Peyer's patch (tissue), 4 donors: ENCODE results near the gene ITGB2. TPM values are rescaled to one million over a fixed set of nuclear protein-coding genes. Genes with fewer than 3 reads are reported as not detected.

ENCODE experiments used
- DNase-seq, 3 donors: peaks; one replicate each; pipeline ENCODE4 v3.0.0-alpha.2; 2017 to 2019
- H3K27ac ChIP-seq, 4 donors: fragments of 200-600 bp; sonication (generic); one replicate each; pipeline ENCODE4 v1.5.1; 2016 to 2019
- H3K27me3 ChIP-seq, 2 donors: fragments of 200-600 bp; sonication (generic); one replicate each; pipeline ENCODE4 v1.5.1; 2019
- H3K36me3 ChIP-seq, 3 donors: fragments of 200-600 bp; sonication (generic); one replicate each; pipeline ENCODE4 v1.5.1; 2016 to 2019
- H3K4me1 ChIP-seq, 4 donors: fragments of 200-600 bp; sonication (generic); one replicate each; pipeline ENCODE4 v1.5.1; 2016 to 2019
- H3K4me3 ChIP-seq, 4 donors: fragments of 200-600 bp; sonication (generic); 1 replicate in 3 of 4; 2 replicates in 1 of 4; pipeline ENCODE4 v1.5.1; 2016 to 2019; ENCODE audit warnings: mild to moderate bottlenecking in 1 of 4
- H3K9me3 ChIP-seq, 4 donors: fragments of 200-600 bp; sonication (generic); one replicate each; pipeline ENCODE4 v1.5.1; 2016 to 2019; ENCODE audit warnings: mild to moderate bottlenecking in 1 of 4
- CTCF ChIP-seq, 6 experiments: fragments of 450-650 bp in 4 of 6; fragments of 200-600 bp in 2 of 6; sonication (generic) in 1 of 6; IDR thresholded peaks; one replicate each; pipeline ENCODE4 v1.5.1; 2017 to 2019; ENCODE audit warnings: antibody characterized with exemption in 6 of 6, mild to moderate bottlenecking in 3 of 6, moderate library complexity in 1 of 6
- POLR2A ChIP-seq, 2 donors: fragments of 450-650 bp; IDR thresholded peaks; one replicate each; pipeline ENCODE4 v1.5.1; 2017; ENCODE audit warnings: antibody characterized with exemption in 2 of 2, mild to moderate bottlenecking in 2 of 2, moderate library complexity in 2 of 2
- total RNA-seq, 4 donors: library from RNA; depleted of rRNA; stranded (reverse); fragments of >200 nt; gene quantifications; one replicate each; pipeline ENCODE4 v1.1.0, GENCODE V29; 2016

Gene ITGB2
- total RNA-seq, 4 donors from 2014 or later = 9.3 to 58.6 (median 16.4) TPM

GRCh38 chr21:44957047-44957831 lies 36.5 kb upstream of the ITGB2 start:
- no peaks in the 10 kb centered on the region for H3K9me3 ChIP-seq
- peaks cover 0 to 20% (median 0%) of the 10 kb centered on the region in 4 donors for H3K4me1 ChIP-seq
- no peak for DNase-seq
- no peak overlapping the region for H3K4me3 ChIP-seq
- TF ChIP-seq POLR2A (IDR thresholded peaks at IDR 0.05) (no peak), CTCF (IDR thresholded peaks at IDR 0.05) (no peak)
- peak overlapping the region in 2 of 4 donors; percentile 55 to 78 for H3K27ac ChIP-seq
- peaks cover 0 to 29% (median 0%) of the 10 kb centered on the region in 3 donors for H3K36me3 ChIP-seq
- H3K27me3 ChIP-seq = no peaks in the 10 kb centered on the region

- Histone ChIP-seq H3K36me3 (peaks cover 0 to 25% (median 0%) of the 10 kb centered on the region in 3 donors), H3K27me3 (no peaks in the 10 kb centered on the region), H3K4me3 (no peak overlapping the region), H3K9me3 (no peaks in the 10 kb centered on the region), H3K27ac (no peak overlapping the region), H3K4me1 (peaks cover 0 to 20% (median 0%) of the 10 kb centered on the region in 4 donors)
- no peak for DNase-seq
- TF ChIP-seq CTCF (IDR thresholded peaks at IDR 0.05) = no peak
- TF ChIP-seq POLR2A (IDR thresholded peaks at IDR 0.05) = no peak
These were observed 35.8 kb upstream of the ITGB2 start for GRCh38 chr21:44956356-44957046.

GRCh38 chr21:44955798-44956175 lies 35.1 kb upstream of the ITGB2 start:
- Histone ChIP-seq H3K4me1 (peaks cover 0 to 20% (median 0%) of the 10 kb centered on the region in 4 donors), H3K4me3 (no peak overlapping the region), H3K27me3 (no peaks in the 10 kb centered on the region), H3K27ac (no peak overlapping the region), H3K9me3 (no peaks in the 10 kb centered on the region), H3K36me3 (peaks cover 0 to 30% (median 0%) of the 10 kb centered on the region in 3 donors)
- DNase-seq = no peak
- TF ChIP-seq POLR2A (IDR thresholded peaks at IDR 0.05) = no peak
- TF ChIP-seq CTCF (IDR thresholded peaks at IDR 0.05) = no peak

GRCh38 chr21:44955141-44955797 lies 34.6 kb upstream of the ITGB2 start:
- Histone ChIP-seq H3K27me3 (no peaks in the 10 kb centered on the region), H3K27ac (no peak overlapping the region), H3K36me3 (peaks cover 0 to 26% (median 0%) of the 10 kb centered on the region in 3 donors), H3K4me3 (no peak overlapping the region), H3K9me3 (no peaks in the 10 kb centered on the region), H3K4me1 (peaks cover 0 to 22% (median 0%) of the 10 kb centered on the region in 4 donors)
- TF ChIP-seq CTCF (IDR thresholded peaks at IDR 0.05) (no peak), POLR2A (IDR thresholded peaks at IDR 0.05) (no peak)
- DNase-seq = no peak

- H3K36me3 ChIP-seq = peaks cover 0 to 23% (median 0%) of the 10 kb centered on the region in 3 donors
These were observed 33.6 kb upstream of the ITGB2 start for GRCh38 chr21:44954281-44954771.

More at GRCh38 chr21:44954281-44954771, 33.6 kb upstream of the ITGB2 start:
- Histone ChIP-seq H3K27me3 (no peaks in the 10 kb centered on the region), H3K4me1 (peaks cover 0 to 21% (median 5%) of the 10 kb centered on the region in 4 donors), H3K27ac (no peak overlapping the region), H3K4me3 (no peak overlapping the region), H3K9me3 (no peaks in the 10 kb centered on the region)
- TF ChIP-seq CTCF (IDR thresholded peaks at IDR 0.05) = no peak
- no peak for TF ChIP-seq POLR2A (IDR thresholded peaks at IDR 0.05)
- no peak for DNase-seq
